ENCODE measurements around the gene HSD3B2.

Gene HSD3B2

DNA sequence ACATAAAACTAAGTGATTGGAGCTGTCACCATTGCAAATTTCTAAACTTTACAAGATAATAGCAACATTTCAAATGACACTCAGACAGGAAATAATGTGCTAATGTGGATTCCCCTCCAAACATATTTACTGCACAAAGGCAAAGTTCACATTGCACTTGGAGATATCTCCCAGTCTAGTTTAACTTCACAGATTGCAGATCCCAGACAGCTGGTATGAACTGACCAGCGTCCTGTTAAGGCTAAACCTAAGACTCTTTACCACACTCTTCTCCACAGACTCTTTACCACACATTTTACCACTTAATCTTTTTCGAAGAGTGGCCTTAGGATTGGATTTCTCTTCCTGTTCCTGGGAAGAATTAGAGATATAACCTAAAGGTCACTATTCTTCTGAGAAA is 51.5 kb downstream of the HSD3B2 start:
- no peak for DNase-seq

DNA sequence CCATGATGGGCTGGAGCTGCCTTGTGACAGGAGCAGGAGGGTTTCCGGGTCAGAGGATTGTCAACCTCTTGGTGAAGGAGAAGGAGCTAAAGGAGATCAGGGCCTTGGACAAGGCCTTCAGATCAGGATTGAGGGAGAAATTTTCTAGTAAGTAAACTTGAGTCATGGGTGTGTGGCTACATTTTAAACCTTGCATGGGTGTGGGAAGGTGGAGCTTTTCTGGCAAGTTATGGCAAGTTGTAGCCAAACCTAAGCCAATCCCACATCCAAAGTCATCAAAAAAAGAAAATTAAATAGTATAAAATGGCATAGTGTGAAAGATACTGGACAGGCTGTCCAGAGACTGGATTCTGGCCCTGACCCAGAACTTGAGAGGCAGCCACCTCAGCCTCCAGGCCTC is 52.3 kb downstream of the HSD3B2 start:
- no peak for DNase-seq

DNA sequence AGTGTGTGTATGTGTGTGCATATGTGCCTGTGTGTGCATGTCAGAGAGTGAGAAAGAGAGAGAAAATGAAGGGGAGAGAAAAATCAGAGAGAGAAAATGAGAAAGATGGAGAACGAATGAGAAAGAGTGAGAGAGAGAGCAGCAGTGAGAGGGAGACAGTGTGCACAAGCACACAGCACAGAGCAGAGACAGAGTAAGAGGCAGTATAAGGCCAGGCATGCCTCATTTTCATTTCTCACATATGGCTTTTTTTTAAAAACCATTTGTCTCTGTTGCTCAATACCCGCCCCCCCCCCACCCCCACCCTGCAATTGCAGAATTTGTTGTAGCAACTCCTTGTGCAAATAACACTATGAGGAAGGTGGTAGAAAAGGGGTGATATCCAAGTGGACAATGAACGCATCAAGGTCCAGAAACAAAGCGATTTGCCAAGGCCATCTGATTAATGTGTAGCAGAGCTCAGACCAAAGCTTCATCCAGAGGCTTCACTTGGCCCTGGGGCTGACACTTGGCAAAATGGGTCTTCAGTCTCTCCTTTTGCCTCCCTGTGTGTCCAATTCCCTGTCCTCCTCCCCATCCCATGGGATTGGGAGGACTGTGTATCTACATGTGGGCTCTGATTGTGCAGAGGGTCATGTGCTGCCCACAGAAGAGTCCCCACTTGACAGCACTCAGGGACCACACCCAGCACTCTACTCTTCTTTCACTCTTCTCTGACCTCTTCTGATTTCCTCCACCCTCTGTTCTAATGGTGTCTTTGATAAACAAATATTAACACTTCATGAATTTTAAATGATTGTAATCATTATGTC is 53.1 kb downstream of the HSD3B2 start:
- no peak for DNase-seq

GRCh38 chr1:119469741-119470140 is 54.8 kb downstream of the HSD3B2 start:
- no peak for DNase-seq

- no peak for DNase-seq
Measured at GRCh38 chr1:119470377-119470776, 55.4 kb downstream of the HSD3B2 start.

GRCh38 chr1:119470958-119471357 is 56.0 kb downstream of the HSD3B2 start:
- no peak for DNase-seq

- DNase-seq = no peak
Measured at GRCh38 chr1:119471566-119471965, 56.6 kb downstream of the HSD3B2 start.

DNA sequence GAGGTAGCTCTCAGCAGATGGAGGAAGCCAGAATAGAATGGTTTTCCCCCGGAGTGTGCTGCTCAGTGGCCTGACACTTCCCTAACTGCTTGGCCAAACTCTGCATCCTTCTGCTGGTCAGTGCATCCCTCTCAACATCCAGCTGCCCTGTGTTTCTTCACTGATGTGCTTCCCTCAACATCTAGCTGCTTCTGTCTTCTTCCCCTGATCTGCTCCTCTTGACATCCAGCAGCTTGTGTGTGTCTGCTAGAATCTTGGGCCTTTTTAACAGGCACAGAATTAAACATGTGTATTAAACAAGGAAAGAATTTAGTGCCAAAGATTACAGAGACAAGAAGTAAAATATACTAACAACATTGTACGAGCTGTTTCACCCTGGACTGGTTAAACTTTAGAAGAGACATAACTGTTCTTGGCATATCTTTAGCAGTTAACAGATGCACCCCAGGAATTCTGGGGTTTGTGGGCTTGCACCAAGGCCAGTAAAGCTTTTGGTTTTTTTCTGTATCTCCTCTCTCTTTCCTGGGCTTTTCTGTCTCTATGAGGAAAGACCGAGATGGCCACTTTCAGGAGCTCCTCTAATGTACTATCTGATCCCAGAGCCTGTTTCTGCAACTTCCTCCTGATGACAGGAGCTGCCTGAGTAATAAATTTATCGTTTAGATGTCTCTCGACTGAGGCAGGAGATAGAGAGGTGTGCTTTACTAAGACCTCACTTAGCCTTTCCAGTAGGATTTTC is 57.3 kb downstream of the HSD3B2 start:
- DNase-seq = no peak

Measured in hematopoietic multipotent progenitor cell treated with erythropoietin and hydrocortisone succinate and interleukin-3 and kit ligand, for 6 days (in vitro differentiated cells).